Fibroblast of mammary gland (primary cell): ENCODE results near the gene SLC15A3.

ENCODE experiments used
- DNase-seq: peaks from one replicate; pipeline ENCODE4 v3.0.0-alpha.2; 2010; ENCODE audit warnings: low read depth
- H3K4me3 ChIP-seq: 2 replicates; pipeline ENCODE4 v1.5.1; 2011; ENCODE audit warnings: low read depth, mild to moderate bottlenecking, low read length, moderate library complexity; ENCODE audit not compliant: control insufficient read depth
- TF ChIP-seq, protein P1 (sequence below): conservative IDR thresholded peaks from 2 replicates; pipeline ENCODE4 v1.5.1; 2011; ENCODE audit warnings: low read depth, low read length, inconsistent platforms; ENCODE audit not compliant: control insufficient read depth, insufficient read depth

Gene SLC15A3

GRCh38 chr11:60992842-60993409, 41.0 kb upstream of the SLC15A3 start:
- DNase-seq, result no peak
- TF ChIP-seq, protein P1, sequence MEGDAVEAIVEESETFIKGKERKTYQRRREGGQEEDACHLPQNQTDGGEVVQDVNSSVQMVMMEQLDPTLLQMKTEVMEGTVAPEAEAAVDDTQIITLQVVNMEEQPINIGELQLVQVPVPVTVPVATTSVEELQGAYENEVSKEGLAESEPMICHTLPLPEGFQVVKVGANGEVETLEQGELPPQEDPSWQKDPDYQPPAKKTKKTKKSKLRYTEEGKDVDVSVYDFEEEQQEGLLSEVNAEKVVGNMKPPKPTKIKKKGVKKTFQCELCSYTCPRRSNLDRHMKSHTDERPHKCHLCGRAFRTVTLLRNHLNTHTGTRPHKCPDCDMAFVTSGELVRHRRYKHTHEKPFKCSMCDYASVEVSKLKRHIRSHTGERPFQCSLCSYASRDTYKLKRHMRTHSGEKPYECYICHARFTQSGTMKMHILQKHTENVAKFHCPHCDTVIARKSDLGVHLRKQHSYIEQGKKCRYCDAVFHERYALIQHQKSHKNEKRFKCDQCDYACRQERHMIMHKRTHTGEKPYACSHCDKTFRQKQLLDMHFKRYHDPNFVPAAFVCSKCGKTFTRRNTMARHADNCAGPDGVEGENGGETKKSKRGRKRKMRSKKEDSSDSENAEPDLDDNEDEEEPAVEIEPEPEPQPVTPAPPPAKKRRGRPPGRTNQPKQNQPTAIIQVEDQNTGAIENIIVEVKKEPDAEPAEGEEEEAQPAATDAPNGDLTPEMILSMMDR, result no peak
- H3K4me3 ChIP-seq, result no peak overlapping the region

- TF ChIP-seq, protein P1, result no peak
- H3K4me3 ChIP-seq, result no peak overlapping the region
- DNase-seq, result no peak
These were observed 39.5 kb upstream of the SLC15A3 start for GRCh38 chr11:60991457-60991856.

GRCh38 chr11:60989093-60989650, 37.2 kb upstream of the SLC15A3 start:
- TF ChIP-seq, protein P1, result no peak
- no peak for DNase-seq
- H3K4me3 ChIP-seq, result no peak overlapping the region

- TF ChIP-seq, protein P1, result no peak
- H3K4me3 ChIP-seq, result no peak overlapping the region
- no peak for DNase-seq
These were observed 36.7 kb upstream of the SLC15A3 start for GRCh38 chr11:60988658-60989057.

DNA sequence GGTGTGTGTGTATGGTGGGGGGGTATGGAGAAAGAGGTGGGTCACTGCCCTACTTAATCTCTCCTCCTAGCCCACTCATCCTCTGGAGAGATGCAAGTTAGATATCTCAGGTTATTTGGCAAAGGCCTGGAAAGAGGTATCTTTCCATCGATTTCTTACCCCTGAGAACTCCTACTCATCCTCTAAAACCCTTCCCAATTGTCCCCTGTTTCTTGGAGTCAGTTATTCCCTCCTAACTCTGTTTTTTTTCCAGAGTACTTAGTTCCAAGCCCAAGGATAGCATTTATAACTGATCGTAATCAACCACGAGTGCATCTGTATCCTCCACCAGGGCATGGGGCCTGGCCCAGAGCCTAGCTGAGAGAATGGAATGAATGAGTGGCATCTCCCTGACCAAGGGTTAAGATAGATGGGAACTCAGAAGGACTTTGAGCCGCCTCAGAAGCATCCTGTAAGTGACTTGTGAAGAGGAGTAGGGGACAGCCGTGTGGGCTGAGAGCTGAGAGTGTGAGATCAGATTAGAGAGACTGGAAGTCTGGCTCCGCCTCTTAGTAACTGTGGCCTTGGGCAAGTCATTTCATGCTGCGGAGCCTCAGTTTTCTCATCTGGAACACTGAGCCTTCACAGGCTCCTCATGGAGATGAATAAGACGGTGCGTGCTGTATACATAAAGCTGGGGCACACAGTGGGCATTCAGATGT, 35.8 kb upstream of the SLC15A3 start:
- no peak overlapping the region for H3K4me3 ChIP-seq
- DNase-seq, result no peak
- TF ChIP-seq, protein P1, result no peak

- peak; percentile 43 for DNase-seq
- H3K4me3 ChIP-seq, result no peak overlapping the region
- TF ChIP-seq, protein P1, result no peak
These were observed 34.3 kb upstream of the SLC15A3 start for GRCh38 chr11:60985991-60986915.
